ENCODE results near the gene SOX2. TPM values are rescaled to one million over a fixed set of nuclear protein-coding genes. Genes with fewer than 3 reads are reported as not detected.

Gene SOX2
- total RNA-seq, 8 experiments from 2014 or later = 0.41 to 144 (median 80.7) TPM; not detected in 1

DNA sequence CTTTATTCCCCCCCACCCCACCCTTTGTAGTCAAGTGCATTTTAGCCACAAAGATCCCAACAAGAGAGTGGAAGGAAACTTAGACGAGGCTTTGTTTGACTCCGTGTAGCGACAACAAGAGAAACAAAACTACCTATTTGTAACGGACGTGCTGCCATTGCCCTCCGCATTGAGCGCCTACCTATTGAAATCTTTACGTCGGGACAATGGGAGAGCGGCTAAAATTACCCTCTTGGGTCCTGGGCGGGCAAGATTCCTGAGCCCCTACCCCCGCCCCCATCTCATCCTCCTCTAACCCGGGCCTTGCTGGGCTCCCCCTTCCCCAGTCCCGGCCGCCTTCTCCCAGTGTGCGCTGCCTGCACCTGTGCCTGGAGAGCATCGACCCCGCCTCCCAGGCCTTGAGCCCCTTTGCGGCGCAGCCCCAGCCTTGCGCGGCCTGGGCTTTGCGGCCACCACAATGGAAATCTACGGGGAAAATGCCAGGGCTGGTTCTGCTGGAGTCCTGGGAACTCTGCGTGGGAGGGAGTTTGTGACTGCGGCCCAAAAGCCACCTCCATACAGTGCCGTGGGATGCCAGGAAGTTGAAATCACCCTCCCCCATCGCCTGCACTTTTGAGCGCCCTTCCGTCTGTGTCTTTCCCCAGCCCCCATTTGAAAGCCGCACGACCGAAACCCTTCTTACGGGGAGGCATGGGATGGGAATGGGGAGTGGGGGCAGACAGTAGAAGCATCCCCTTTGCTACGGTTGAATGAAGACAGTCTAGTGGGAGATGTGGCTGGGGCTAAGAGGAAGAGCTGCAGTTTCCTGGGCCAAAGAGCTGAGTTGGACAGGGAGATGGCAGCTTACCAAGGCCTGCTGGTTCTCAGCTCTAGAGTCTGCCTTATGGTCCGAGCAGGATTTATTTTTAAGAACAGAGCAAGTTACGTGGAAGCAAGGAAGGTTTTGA lies 1.1 kb upstream of the SOX2 start:
- peak overlapping the region; percentile 46 to 64 (median 58) for H3K4me3 ChIP-seq
- ATAC-seq (replicated peaks in 6 of 8) = peak in 5 of 8 experiments; percentile 24 to 32 (median 28)
- peaks cover 19 to 20% of the 10 kb centered on the region in 2 donors for H3K4me1 ChIP-seq (replicated peaks in 1 of 2)
- H3K27ac ChIP-seq = peak overlapping the region; percentile 70 to 91
- 0 to 24% (median 9%) methylated on average over 1 to 13 of the region's 37 CpGs; no CpG with 5 or more reads in 2 of the 10 experiments for whole genome bisulfite sequencing, 10 experiments
- in situ Hi-C loops (cut with MboI; ENCODE audit: low pct_unique_long_range_greater_than_20kb in 2 of 9, low sequenced_read_pairs in 9 of 9, unreplicated experiment in 9 of 9) = loop anchor here in 7 of 9 experiments (25.0 kb wide), 3 partner anchors 552 to 977 kb away; no protein-coding TSS in a partner anchor

GRCh38 chr3:181712226-181712552 lies 464 bp downstream of the SOX2 start:
- Histone ChIP-seq H3K4me3 (peak overlapping the region; percentile 46 to 64 (median 58)), H3K4me1 (replicated peaks in 1 of 2) (peaks cover 16 to 33% of the 10 kb centered on the region in 2 donors), H3K27ac (peak overlapping the region; percentile 28 to 95)
- 0 to 60% (median 0%) methylated on average over 1 to 8 of the region's 44 CpGs; no CpG with 5 or more reads in 7 of the 10 experiments for WGBS, 10 experiments
- in situ Hi-C loops (cut with MboI; ENCODE audit: low pct_unique_long_range_greater_than_20kb in 2 of 9, low sequenced_read_pairs in 9 of 9, unreplicated experiment in 9 of 9) = loop anchor here in 7 of 9 experiments (25.0 kb wide), 3 partner anchors 550 to 975 kb away; no protein-coding TSS in a partner anchor
- ATAC-seq (replicated peaks in 6 of 8) = peak in 6 of 8 experiments; percentile 3 to 20 (median 8)

DNA sequence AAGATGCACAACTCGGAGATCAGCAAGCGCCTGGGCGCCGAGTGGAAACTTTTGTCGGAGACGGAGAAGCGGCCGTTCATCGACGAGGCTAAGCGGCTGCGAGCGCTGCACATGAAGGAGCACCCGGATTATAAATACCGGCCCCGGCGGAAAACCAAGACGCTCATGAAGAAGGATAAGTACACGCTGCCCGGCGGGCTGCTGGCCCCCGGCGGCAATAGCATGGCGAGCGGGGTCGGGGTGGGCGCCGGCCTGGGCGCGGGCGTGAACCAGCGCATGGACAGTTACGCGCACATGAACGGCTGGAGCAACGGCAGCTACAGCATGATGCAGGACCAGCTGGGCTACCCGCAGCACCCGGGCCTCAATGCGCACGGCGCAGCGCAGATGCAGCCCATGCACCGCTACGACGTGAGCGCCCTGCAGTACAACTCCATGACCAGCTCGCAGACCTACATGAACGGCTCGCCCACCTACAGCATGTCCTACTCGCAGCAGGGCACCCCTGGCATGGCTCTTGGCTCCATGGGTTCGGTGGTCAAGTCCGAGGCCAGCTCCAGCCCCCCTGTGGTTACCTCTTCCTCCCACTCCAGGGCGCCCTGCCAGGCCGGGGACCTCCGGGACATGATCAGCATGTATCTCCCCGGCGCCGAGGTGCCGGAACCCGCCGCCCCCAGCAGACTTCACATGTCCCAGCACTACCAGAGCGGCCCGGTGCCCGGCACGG lies 991 bp downstream of the SOX2 start:
- peak overlapping the region; percentile 28 to 95 for H3K27ac ChIP-seq
- in situ Hi-C loops (cut with MboI; ENCODE audit: low pct_unique_long_range_greater_than_20kb in 2 of 9, low sequenced_read_pairs in 9 of 9, unreplicated experiment in 9 of 9) = loop anchor here in 7 of 9 experiments (25.0 kb wide), 3 partner anchors 550 to 975 kb away; no protein-coding TSS in a partner anchor
- WGBS, 10 experiments = 0 to 38% (median 0%) methylated on average over 2 to 15 of the region's 65 CpGs; no CpG with 5 or more reads in 4 of the 10 experiments
- peak in 6 of 8 experiments; percentile 14 to 50 (median 36) for ATAC-seq (replicated peaks in 6 of 8)
- H3K4me1 ChIP-seq (replicated peaks in 1 of 2) = peaks cover 16 to 30% of the 10 kb centered on the region in 2 donors
- H3K4me3 ChIP-seq = peak overlapping the region; percentile 46 to 64 (median 58)

DNA sequence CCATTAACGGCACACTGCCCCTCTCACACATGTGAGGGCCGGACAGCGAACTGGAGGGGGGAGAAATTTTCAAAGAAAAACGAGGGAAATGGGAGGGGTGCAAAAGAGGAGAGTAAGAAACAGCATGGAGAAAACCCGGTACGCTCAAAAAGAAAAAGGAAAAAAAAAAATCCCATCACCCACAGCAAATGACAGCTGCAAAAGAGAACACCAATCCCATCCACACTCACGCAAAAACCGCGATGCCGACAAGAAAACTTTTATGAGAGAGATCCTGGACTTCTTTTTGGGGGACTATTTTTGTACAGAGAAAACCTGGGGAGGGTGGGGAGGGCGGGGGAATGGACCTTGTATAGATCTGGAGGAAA lies 1.5 kb downstream of the SOX2 start:
- Histone ChIP-seq H3K4me3 (peak overlapping the region; percentile 46 to 64 (median 58)), H3K4me1 (replicated peaks in 1 of 2) (peaks cover 12 to 25% of the 10 kb centered on the region in 2 donors), H3K27ac (peak overlapping the region; percentile 28 to 95)
- ATAC-seq (replicated peaks in 6 of 8) = no peak
- WGBS, 10 experiments = 0 to 39% (median 3%) methylated on average over 1 to 9 of the region's 11 CpGs; no CpG with 5 or more reads in 1 of the 10 experiments
- in situ Hi-C loops (cut with MboI; ENCODE audit: low pct_unique_long_range_greater_than_20kb in 2 of 9, low sequenced_read_pairs in 9 of 9, unreplicated experiment in 9 of 9) = loop anchor here in 7 of 9 experiments (25.0 kb wide), 3 partner anchors 549 to 974 kb away; no protein-coding TSS in a partner anchor

DNA sequence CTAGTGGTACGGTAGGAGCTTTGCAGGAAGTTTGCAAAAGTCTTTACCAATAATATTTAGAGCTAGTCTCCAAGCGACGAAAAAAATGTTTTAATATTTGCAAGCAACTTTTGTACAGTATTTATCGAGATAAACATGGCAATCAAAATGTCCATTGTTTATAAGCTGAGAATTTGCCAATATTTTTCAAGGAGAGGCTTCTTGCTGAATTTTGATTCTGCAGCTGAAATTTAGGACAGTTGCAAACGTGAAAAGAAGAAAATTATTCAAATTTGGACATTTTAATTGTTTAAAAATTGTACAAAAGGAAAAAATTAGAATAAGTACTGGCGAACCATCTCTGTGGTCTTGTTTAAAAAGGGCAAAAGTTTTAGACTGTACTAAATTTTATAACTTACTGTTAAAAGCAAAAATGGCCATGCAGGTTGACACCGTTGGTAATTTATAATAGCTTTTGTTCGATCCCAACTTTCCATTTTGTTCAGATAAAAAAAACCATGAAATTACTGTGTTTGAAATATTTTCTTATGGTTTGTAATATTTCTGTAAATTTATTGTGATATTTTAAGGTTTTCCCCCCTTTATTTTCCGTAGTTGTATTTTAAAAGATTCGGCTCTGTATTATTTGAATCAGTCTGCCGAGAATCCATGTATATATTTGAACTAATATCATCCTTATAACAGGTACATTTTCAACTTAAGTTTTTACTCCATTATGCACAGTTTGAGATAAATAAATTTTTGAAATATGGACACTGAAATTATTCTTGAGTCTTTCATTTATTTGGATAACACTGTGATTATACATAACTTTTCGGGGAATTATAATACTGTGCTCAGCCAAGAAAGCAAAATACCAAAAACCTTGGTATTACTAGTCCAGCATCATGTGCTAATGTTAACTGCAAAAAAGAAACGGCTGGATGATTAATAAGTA lies 2.2 kb downstream of the SOX2 start:
- Histone ChIP-seq H3K27ac (peak overlapping the region; percentile 71 to 95), H3K4me3 (peak overlapping the region; percentile 46 to 64 (median 58)), H3K4me1 (replicated peaks in 1 of 2) (peaks cover 15 to 24% of the 10 kb centered on the region in 2 donors)
- no peak for ATAC-seq (replicated peaks in 6 of 8)
- in situ Hi-C loops (cut with MboI; ENCODE audit: low pct_unique_long_range_greater_than_20kb in 2 of 9, low sequenced_read_pairs in 9 of 9, unreplicated experiment in 9 of 9) = loop anchor here in 7 of 9 experiments (25.0 kb wide), 3 partner anchors 548 to 973 kb away; no protein-coding TSS in a partner anchor
- WGBS, 10 experiments = 7 to 36% (median 17%) methylated on average over 2 to 13 of the region's 13 CpGs

DNA sequence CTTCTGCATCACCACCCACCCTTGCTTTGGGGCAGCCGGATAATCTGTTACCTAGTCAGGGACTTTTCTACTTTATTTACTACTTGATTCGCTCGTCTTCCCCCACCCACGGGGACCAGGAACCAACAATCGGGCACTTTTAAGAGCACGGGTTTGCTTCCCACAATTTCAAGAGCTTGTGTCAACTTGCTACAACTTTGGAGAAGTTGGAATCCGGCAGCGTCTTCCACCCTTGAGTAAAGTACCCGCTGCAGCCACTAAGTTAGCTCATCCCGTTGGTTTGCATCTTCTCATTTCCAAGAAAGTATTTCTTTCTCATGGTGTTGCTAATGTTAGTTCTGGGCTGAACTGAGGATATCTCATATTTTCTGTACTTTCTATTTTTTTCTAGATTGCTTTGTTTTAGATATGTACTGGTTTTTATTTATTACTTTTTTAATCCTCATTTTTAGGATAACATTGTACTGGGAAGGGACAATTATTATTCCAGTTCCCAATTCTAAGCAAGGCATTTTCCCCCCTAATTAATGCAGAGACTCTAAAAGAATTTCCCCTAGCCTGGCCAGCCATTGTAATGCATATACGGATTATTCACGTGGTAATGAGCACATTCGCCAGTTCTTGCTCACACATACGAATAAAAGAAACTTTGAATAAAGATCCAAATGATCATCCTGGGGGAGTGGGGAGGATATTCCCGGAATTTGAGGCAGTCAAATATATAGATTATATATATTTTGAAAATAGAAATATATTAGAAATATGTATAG lies 4.0 kb downstream of the SOX2 start:
- in situ Hi-C loops (cut with MboI; ENCODE audit: low pct_unique_long_range_greater_than_20kb in 2 of 9, low sequenced_read_pairs in 9 of 9, unreplicated experiment in 9 of 9) = loop anchor here in 7 of 9 experiments (25.0 kb wide), 3 partner anchors 547 to 972 kb away; no protein-coding TSS in a partner anchor
- 4 to 25% (median 14%) methylated on average over 4 to 15 of the region's 15 CpGs for WGBS, 10 experiments
- H3K4me1 ChIP-seq (replicated peaks in 1 of 2) = peaks cover 22 to 32% of the 10 kb centered on the region in 2 donors
- peak overlapping the region; percentile 46 to 64 (median 58) for H3K4me3 ChIP-seq
- peak overlapping the region; percentile 77 to 95 for H3K27ac ChIP-seq
- no peak for ATAC-seq (replicated peaks in 6 of 8)

- Histone ChIP-seq H3K4me3 (peak overlapping the region; percentile 4 to 64 (median 58)), H3K27ac (peak overlapping the region; percentile 77 to 95), H3K4me1 (replicated peaks in 1 of 2) (peaks cover 29 to 44% of the 10 kb centered on the region in 2 donors)
- in situ Hi-C loops (cut with MboI; ENCODE audit: low pct_unique_long_range_greater_than_20kb in 2 of 9, low sequenced_read_pairs in 9 of 9, unreplicated experiment in 9 of 9) = loop anchor here in 7 of 9 experiments (25.0 kb wide), 3 partner anchors 545 to 970 kb away; no protein-coding TSS in a partner anchor
- no peak for ATAC-seq (replicated peaks in 6 of 8)
- 0 to 6% (median 0%) methylated on average over 1 to 4 of the region's 5 CpGs; no CpG with 5 or more reads in 2 of the 10 experiments for WGBS, 10 experiments
These were observed 5.2 kb downstream of the SOX2 start for GRCh38 chr3:181716966-181717365.

DNA sequence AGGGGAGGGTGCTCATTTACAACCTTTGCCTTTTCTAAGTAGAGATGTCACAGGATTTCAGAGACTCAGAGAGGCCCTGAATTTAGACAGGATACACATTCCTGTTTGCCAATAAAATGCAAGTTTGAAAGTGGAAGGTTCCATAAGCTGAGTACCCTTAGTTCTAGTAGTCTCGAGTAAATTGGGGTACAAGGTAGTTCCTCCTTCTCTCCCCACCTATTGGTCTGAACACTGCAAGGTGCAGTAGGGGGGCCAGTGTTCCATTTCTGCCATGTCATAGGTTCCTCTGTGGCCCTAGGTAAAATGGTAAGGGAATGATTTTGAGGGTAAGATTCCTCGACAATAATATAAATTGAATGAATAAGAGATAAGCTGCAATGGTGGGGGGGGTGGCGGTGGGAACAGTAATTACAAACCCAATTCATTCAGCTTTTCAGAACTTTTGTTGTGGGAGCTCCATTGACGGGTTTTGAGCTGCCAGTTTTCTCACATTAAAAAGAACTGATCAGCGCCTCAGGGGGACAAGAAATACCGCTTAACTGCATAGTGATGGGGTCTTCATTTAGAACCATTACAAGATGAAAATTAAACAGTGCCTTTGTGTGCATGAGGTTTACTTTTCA lies 5.9 kb downstream of the SOX2 start:
- ATAC-seq (replicated peaks in 6 of 8) = no peak
- WGBS, 10 experiments = 0 to 28% (median 11%) methylated on average over 2 to 5 of the region's 6 CpGs; no CpG with 5 or more reads in 1 of the 10 experiments
- H3K27ac ChIP-seq = peak overlapping the region; percentile 77 to 95
- in situ Hi-C loops (cut with MboI; ENCODE audit: low pct_unique_long_range_greater_than_20kb in 2 of 9, low sequenced_read_pairs in 9 of 9, unreplicated experiment in 9 of 9) = loop anchor here in 7 of 9 experiments (25.0 kb wide), 3 partner anchors 545 to 970 kb away; no protein-coding TSS in a partner anchor
- peaks cover 33 to 51% of the 10 kb centered on the region in 2 donors for H3K4me1 ChIP-seq (replicated peaks in 1 of 2)
- peak overlapping the region; percentile 7 to 64 (median 58) for H3K4me3 ChIP-seq

DNA sequence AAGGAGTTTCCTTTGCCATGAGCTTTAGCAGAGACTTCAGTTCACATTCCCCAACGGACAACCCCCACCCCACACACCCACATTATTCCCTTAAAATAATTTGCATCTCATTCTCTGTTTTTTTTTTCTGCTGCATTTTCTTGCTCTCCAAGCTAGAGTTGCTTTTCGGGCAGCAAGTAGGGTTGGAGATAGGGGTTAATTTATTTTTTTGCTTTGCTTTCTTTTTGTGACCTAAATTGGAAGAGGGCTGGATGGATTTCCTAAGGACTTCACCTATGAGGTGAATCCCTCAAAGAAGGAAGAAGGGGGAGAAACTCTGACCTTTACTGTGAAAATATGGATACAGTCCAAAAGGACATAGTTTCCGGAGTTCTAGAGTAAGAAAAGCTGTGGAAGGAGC lies 6.6 kb downstream of the SOX2 start:
- 0 to 75% (median 44%) methylated on average over 1 to 3 of the region's 3 CpGs; no CpG with 5 or more reads in 1 of the 10 experiments for WGBS, 10 experiments
- Histone ChIP-seq H3K4me1 (replicated peaks in 1 of 2) (peaks cover 37 to 58% of the 10 kb centered on the region in 2 donors), H3K4me3 (peak overlapping the region in 4 of 5 donors; percentile 51 to 64 (median 61))

More for the DNA sequence above, 6.6 kb downstream of the SOX2 start:
- H3K27ac ChIP-seq = peak overlapping the region; percentile 77 to 95
- in situ Hi-C loops (cut with MboI; ENCODE audit: low pct_unique_long_range_greater_than_20kb in 2 of 9, low sequenced_read_pairs in 9 of 9, unreplicated experiment in 9 of 9) = loop anchor here in 7 of 9 experiments (25.0 kb wide), 3 partner anchors 544 to 969 kb away; no protein-coding TSS in a partner anchor
- ATAC-seq (replicated peaks in 6 of 8) = no peak
